Activated T-cell treated with anti-CD3 and anti-CD28 coated beads for 4 hours (primary cell): Measurements from ENCODE around the gene DUOX2.
A peak's percentile ranks its signal among the peaks of the same experiment; 100 is the strongest.
"Not testable (repeated sequence)": the region's sequence is repeated elsewhere in the genome, so short reads cannot be mapped to it uniquely, and the experiment has no call there.

ENCODE experiments used
- DNase-seq: peaks from one replicate; pipeline ENCODE4 v3.0.0-alpha.2; 2020

Gene DUOX2

DNA sequence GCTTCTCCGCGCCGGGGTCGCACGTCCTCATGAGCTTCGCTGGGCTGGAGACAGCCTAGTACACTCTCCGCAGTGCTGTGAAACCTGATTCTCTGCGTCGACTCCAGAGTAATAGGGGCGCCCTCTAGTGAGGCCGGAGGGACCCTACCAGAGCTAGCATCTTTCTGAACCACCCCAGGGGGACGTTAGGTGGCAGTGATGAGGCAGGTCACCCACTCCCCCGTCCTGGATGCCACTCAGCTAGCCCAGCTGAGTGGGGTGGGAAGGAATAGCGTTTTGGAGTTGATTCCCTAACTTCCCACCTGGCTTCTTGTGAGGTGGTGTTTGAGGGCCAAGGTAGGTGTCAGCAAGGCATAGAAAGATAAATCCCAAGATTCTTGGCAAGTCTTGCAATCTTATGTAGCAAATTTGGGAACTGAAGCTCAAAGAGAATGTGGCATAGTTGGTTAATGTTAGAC lies 4.2 kb upstream of the DUOX2 start:
- peak; percentile 77 for DNase-seq

GRCh38 chr15:45117308-45118130 lies 3.5 kb upstream of the DUOX2 start:
- DNase-seq = no peak

GRCh38 chr15:45116482-45117307 lies 2.7 kb upstream of the DUOX2 start:
- no peak for DNase-seq

DNA sequence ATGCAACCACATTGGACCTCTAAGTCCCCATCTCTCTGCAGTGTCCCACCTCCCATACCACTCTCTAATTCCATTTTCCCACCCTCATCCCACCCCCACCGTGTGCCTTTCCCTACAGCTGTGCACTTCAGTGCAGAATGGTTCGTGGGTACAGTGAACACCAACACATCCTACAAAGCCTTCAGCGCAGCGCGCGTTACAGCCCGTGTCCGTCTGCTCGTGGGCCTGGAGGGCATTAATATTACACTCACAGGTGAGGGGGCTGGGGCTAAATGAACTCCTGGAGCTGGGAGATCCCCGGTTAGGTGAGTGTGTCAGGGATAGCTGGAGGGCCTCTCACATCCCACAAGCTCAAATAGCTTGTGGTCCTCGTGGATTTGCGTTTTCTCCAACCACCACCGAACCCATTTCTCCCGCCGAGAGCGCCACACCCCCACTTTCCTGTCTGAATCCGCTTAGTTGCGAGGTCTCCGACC lies 2.1 kb upstream of the DUOX2 start:
- no peak for DNase-seq

GRCh38 chr15:45115312-45115820 lies 1.4 kb upstream of the DUOX2 start:
- no peak for DNase-seq

DNA sequence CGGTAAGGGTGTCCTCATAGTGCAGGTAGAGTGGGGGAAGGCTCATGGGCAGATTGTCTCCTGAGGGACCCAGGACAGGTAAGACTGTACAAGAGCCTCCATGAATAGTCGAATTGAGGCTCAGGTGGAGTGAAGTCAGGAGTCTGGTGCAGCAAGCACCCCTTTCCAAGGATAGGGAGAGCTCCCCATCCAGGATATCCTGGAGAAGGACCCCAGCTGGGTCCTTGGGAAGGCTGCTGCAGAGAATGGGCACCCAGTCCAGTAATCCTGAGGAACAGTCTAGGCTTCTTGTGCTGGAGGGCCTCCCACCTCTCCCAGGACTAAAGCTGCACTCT lies 746 bp upstream of the DUOX2 start:
- no peak for DNase-seq

DNA sequence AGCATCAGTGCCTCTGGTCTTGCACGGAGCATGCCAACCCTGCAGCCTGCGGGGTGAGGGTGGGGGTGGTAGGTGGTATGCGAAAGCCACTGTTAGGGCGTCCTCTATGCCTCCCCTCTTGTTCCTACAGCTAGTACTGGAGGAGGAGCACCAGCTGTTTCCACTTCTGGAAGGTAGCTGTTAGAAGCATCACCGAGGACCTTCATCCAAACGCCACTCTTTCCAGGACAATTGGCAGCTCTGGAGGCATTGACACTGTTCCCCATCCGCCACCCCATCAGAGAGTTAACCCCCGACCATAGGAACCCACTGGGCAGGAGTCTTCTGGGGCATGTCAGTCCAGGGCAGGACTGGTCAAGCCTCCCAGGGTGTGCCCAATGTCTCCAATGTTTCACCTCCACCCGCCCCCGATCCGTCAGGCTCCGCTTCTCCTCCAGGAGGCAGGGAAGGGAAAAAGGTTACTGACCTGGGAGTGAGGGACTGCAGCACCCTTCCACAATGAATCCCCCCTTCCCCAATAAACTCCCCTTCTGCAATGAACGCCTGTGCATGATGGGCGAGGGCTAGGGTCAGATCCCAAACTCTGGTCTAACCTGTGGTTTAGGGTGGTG lies 487 bp downstream of the DUOX2 start:
- DNase-seq = no peak

DNA sequence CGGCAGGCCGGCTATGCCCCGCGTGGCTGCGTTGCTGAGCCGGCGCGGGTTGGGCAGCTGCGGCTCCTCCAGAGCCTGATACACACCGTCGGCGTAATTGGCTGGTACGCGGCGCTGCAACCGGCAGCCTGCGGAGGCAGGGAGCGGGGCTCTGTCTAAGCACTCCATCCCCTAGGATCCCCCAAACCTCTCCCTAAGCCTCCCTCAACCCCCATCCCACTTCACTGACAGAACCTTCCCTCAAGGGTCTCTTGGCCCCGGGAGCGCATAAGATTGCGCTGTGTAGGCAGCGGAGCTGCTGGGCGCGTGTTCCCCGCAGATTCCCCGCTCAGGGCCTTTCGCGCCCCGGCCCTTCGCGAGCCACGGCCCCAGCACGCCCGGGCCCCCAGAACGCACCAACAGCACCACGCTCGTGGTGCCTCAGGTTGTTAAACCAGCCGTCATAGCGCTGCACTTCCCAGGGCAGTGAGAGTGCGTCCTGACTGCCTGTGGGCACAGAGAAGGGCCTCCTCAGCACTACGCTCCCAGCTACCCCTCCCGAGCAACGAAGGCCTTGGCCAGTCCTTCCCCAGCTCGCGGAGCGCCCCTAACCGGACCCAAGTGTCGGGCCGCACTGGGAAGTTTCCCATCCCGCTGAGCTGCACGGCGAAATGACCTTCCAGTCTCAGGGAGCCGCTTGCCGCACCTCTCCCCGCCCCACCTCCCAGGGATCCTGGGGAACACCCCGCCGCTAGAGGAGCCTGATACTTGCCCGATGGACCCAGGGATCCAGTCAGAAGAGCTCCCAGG lies 1.2 kb downstream of the DUOX2 start:
- DNase-seq = no peak

DNA sequence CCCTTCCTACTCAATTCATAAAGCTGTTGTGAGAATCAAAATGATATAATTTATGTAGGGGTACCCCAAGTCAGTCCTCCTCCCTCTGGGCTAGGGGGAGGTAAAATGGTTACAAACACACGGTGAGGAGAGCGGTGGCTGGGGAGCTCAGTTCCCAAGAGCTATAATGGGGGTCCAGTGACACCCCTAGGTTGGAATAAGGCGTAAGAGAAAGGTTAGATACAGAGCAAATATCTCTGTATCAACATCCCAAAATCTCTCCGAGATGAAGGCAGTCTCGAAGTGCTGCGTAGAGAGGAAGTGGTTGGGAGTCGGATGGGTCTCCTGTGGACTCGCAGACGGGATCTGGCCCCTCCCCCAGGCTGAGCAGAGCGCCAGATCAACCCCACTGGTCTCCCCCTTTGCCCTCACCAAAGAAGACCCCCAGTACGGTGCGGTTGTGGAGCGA lies 1.8 kb downstream of the DUOX2 start:
- no peak for DNase-seq

GRCh38 chr15:45111390-45112142 lies 2.4 kb downstream of the DUOX2 start:
- no peak for DNase-seq

GRCh38 chr15:45110256-45110820 lies 3.6 kb downstream of the DUOX2 start:
- DNase-seq = no peak

DNA sequence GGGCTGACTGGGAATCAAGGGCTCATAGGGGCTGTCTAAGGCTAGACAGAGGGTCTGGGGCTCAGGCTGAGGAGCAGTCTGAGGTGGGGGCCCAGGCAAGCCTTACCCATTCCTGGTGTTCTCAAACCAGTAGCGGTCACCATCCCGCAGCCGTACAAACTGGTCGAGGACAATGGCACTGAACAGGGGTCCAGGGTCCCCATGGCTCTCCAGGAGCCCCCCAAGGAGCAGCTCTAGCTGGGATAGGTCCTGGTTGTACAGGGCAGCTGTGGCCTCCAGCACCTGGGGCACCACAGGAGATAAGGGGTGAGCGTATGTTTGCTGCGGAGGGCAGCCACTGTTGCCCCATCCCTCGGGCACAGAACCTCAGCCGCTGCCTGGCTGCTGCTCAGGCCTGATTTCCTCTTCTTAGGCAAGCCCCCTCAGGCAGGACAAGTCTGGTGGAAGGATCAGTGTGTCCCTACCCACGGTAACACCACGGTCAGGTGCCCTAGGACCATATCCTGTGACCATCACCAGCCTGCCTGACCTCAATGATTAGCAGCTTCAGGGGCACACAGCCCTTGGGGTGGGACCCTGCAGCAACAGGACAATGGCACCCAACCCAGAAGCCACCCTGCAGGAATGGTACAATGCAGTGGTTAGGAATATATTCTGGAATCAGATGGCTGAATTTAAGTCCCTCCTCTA lies 5.9 kb downstream of the DUOX2 start:
- no peak for DNase-seq

DNA sequence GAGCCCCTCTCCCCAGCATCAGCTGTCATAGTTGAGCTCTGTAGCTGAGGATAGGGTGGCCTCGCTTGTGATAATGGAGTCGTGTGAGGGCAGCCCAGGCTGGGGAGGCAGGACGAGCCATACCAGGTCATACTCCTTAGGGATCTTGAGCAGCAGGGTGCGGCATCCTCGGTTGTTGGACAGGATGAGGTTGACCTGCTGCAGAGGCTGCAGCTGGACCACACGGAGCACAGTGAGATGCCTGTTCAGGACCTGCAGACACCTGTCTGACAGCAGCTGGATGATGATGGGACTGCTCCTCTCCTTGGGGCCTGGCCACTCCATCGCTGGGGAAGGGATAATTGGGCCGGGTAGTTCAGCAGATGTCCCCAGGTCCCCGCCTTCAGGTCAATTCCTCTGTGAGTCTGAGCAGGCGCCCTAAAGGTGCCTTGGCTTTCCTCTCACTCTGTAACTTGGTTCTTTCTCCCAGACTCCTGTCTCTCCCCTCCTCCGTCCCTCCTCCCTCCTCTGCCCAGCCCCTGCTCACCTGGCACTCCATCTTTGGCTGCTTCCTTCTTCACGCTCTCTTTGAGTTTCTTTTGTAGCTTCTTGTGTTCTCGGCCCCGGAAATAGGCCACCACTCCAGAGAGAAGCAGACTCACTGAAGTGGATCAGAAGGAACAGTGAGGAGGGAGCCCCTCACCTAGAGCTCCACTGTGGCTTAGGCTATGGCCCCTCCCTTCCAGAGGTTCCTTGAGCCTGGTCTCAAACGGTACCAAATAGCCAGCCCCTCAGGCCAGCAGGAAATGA lies 7.8 kb downstream of the DUOX2 start:
- no peak for DNase-seq

DNA sequence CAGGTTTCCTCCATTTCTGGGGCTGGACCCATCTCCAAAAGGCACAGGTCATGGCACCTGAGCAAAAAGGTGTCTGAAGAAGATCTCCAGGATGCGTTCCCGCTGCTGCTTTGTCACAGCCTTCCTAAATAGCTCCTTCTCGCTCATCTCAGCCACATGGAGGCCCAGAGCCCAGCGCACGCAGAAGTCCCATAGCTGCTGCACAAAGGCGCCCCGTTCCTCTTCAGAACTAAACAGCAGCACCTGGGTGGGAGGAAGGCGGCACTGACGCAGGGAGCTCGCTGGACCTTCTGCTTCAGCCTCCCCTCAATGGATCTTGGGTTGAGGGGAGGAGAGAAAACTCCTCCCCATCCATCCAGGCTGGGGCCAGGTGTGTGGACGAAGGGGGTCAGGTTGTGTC lies 8.4 kb downstream of the DUOX2 start:
- no peak for DNase-seq

GRCh38 chr15:45104170-45104569 lies 9.8 kb downstream of the DUOX2 start:
- not testable (repeated sequence) for DNase-seq

DNA sequence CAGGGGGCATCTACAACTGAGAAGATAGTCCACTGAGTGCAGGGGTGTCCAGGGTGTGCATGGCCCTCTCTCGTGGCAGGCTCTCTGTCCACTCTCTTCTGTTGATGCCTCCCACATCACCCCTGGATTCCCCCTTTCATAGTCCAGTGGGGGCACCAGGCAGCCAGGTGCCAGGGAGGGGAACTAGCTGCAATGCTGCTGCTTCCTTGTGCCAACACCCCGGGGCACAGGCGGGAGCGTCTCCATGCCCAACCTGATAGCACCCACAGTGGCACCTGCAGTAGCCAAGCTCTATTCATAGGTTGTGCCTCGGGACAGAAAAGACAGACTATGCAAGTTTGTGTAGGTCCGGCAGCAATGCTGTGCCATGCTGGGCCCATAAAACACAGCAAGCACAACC lies 11.7 kb downstream of the DUOX2 start:
- no peak for DNase-seq

- no peak for DNase-seq
Measured at GRCh38 chr15:45101749-45102148, 12.2 kb downstream of the DUOX2 start.

DNA sequence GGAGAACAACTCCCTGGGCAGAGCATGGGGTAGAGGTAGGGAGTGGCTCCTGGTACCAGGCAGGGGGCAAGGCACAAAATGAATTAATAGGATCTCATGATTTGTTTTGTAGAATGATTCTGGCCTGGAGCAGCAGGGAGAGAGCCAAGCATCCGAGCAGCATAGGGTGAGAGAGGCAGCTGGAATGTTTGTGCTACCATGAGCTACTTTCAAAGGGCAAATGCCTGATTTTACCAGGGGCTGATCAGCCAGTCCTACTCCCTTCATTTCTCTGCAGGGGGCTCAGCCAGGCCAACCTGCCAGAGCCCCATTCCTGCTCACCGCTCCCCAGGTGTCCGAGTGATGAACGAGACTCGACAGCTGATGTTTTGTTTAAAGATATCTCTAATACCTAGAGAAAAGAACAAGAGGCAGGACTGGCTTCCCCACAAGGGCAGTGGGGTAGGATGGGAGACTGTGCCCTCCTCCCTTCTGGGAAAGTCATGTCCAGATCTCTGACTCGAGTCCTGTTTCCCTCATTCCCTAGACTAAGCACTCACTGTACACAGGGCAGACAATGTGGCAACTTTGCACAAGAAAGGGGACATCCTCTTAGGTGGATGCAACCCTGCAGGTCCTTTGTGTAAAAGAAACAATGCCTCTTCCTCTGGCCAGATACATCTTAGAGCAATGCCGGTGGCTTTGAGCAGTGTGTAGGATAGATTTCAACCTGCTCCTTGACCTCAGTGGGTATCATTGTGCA lies 12.9 kb downstream of the DUOX2 start:
- DNase-seq = no peak

DNA sequence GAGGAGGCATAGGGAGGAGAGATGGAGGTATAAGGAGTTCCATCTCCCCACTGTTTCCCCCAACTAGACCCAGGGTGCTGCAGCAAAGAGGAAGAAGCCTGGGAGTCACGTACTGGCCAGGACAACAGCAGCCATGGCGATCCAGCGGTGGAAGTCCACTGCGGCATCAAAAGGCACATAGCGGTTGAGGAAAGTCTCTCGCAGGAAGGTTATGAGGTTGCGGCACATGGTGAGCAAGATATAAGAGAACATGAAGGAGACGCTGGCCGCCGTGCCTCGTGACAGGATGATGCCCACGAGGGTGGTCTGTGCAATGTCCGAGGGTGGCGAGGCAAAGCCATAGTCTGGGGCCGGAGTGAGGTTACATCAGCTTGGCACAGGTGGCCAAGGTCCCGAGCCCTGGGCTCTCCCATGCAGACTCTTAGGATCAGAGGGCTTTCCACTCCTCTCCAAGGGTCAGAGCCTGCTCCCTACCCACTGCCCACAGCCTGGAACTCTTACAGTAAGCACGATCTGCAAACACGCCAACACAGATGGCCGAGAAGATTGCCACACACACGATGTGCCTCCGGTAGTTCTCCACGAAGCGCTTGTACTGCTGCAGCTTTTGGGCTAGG lies 14.3 kb downstream of the DUOX2 start:
- no peak for DNase-seq
